Stimulated activated CD4-positive, alpha-beta T cell treated with anti-CD3 and anti-CD28 coated beads, Interleukin-1b, Interleukin-23, amount 100 ng/mL, for 48 hours (primary cell): ENCODE measurements around the gene MEIS3.
"Not testable (repeated sequence)": the region's sequence is repeated elsewhere in the genome, so short reads cannot be mapped to it uniquely, and the experiment has no call there.

ENCODE experiments used
- DNase-seq: peaks from one replicate; pipeline ENCODE4 v3.0.0-alpha.2; 2020

The MEIS3 gene

GRCh38 chr19:47381653-47382279 lies 37.6 kb downstream of the MEIS3 start:
- DNase-seq = no peak

DNA sequence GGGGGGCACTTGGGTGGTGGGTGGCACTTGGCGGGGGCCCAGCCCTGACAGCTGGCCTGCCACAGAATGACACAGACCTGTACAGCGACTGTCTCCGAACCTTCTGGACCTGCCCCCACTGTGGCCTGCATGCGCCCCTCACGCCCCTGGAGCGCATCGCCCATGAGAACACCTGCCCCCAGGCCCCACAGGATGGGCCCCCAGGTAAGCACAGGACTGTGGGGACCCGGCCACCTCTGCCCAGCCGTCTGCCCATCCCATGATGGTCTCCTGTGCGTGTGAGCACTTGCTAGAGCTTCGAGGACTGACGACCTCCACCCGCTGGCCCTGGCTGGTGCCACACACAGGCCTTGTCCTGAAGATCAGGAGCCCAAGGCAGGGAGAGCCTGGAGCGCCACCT lies 38.2 kb downstream of the MEIS3 start:
- DNase-seq = no peak

- DNase-seq = no peak
Measured at GRCh38 chr19:47380559-47380958, 38.8 kb downstream of the MEIS3 start.

DNA sequence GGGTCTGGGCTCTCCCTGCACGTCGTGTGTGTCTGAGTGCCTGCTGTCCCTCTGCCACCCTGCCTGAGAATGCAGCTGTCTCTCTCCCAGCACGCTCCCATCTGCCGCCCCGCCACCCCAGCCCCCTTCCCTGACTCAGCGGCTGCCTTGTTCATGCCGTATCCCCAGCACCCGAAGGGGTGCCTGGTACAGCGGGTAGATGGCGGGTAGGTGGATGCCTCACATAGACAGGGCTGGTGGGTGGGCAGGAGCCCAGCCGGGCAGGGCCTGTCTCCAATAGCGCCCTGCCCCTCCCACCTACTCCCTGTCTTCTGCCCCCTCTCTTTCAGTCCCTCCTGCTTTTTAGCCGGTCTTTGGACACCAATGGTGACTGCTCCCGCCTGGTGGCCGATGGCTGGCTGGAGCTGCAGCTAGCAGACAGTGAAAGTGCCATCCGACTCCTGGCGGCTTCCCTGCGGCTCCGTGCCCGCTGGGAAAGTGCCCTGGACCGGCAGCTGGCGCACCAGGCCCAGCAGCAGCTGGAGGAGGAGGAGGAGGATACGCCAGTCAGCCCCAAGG lies 39.9 kb downstream of the MEIS3 start:
- DNase-seq = no peak

GRCh38 chr19:47378246-47378645 lies 41.1 kb downstream of the MEIS3 start:
- no peak for DNase-seq

DNA sequence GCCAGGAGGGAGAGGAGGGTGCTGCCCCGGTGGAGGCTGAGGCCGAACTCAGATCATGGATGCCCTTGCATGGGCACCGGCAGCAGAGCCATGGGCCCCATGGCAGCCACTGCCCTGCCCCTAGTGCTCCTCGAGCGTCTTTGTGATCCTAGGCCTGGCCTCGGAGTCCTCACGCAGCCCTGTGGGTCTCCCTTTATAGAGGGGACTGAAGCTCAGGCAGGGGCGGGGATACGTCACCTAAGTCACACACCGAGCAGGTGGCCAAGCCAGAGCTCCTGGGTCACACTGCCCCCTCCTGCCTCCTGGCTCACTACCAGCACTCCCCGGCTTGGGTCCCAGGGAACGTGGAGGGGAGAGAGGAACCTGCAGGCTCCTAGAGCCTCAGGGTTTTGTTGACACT lies 41.5 kb downstream of the MEIS3 start:
- no peak for DNase-seq

GRCh38 chr19:47377208-47377701 lies 42.1 kb downstream of the MEIS3 start:
- no peak for DNase-seq

- no peak for DNase-seq
Measured at GRCh38 chr19:47376589-47377144, 42.7 kb downstream of the MEIS3 start.

DNA sequence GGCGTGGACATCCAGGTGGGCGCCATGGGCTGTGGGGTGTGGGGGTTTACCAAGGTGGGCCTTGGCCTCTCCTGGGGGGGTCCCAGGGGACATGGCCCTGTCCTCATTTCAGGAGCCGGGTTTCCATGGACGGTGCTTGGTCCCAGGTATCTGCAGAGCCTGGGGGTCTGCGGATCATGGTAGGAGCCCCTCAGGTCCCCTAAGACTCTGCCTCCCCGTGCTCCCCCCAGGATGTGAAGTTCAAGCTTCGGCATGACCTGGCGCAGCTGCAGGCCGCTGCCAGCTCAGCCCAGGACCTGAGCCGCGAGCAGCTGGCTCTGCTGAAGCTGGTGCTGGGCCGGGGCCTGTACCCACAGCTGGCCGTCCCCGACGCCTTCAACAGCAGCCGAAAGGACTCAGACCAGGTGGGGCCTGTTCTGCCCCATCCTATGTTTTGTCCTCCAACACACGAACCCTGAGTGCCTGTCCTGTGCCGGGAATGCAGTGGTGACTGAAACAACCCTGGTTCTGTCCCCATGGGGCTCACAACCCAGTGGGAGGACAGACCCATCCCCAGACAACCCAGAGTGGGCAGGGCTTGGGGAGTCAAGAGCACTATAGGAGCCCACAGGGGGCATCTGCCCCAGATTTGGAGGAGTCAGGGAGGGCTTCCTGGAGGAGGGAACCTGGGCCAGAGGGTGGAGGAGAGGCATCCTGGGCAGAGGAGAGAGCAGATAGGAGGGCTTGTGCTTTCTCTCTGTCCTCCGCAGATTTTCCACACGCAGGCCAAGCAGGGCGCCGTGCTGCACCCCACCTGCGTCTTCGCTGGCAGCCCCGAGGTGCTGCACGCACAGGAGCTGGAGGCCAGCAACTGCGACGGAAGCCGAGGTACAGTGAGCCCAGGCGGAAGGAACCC lies 43.4 kb downstream of the MEIS3 start:
- no peak for DNase-seq

- no peak for DNase-seq
Measured at GRCh38 chr19:47374876-47375693, 44.2 kb downstream of the MEIS3 start.

DNA sequence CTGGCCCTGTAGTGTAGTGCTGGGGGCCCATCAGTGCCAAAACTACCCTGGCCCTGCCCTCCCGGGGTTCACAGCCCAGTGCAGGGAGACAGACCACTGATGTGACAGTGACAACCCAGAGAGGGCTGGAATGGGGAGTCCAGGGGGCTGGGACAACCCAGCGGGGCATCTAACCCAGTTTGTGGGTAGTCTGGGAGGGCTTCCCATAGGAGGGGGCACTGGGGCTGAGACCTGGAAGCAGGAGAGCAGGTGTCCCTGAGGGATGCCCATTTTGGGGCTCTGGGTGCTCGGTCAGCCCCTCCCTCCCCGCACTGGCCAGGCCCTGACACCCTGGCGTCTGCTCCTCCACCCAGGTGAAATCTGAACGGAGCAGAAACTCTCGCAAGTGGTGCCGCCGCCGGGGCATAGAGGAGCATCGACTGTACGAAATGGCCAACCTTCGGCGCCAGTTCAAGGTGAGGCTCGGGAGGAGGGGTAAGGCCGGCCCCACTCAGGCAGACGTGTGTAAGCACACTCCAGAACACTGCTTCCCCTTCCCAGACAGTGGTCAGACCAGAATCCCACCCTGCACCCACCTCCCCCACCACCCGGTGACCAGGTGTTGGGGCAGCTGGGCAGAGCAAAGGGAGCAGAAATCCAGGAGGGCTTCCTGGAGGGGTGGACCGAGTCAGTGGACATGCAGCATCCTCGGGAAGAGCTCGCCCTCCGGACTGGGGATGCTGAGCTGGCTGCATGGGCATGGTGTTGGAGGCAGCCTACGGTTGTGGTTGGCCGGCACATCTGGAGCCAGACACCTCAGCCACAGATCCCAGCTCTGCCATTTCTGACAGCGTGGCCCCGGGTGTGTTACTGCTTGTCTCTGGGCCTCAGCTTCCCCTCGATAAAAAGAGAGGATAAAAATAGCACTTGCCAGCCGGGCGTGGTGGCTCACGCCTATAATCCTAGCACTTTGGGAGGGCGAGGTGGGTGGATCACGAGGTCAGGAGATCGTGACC lies 45.8 kb downstream of the MEIS3 start:
- DNase-seq = no peak

DNA sequence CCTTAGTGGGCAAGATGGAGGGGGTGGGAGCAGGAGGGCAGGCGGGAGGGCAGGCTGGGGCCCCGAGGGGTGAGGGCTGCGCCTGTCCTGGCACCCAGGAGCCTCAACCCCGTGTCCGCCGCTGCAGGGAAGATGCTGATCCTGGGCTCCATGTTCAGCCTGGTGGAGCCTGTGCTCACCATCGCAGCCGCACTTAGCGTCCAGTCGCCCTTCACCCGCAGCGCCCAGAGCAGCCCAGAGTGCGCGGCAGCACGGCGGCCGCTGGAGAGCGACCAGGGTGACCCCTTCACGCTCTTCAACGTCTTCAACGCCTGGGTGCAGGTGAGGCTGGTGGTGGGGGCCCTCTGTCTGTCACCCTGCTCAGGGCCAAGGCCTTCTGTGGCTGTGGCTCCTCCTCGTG lies 46.7 kb downstream of the MEIS3 start:
- DNase-seq = no peak

DNA sequence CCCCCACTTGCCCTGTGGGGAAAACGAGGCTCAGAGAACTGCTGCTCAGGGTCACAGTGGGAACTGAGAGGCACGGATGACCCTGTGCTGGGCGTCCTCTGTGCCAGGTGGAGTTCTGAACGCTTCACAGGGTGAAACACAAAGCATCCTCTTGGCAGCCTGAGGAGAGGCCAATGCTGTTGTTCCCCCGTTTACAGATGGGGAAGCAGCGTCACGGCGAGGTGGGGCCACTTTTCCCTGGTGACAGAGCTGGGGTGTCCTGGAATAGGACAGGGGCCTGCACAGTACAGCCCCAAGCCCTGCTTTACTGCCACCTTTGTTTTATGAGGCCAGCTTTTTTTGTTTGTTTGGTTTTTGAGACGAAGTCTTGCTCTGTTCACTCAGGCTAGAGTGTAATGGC lies 48.1 kb downstream of the MEIS3 start:
- no peak for DNase-seq

GRCh38 chr19:47370045-47370611 lies 49.2 kb downstream of the MEIS3 start:
- no peak for DNase-seq

DNA sequence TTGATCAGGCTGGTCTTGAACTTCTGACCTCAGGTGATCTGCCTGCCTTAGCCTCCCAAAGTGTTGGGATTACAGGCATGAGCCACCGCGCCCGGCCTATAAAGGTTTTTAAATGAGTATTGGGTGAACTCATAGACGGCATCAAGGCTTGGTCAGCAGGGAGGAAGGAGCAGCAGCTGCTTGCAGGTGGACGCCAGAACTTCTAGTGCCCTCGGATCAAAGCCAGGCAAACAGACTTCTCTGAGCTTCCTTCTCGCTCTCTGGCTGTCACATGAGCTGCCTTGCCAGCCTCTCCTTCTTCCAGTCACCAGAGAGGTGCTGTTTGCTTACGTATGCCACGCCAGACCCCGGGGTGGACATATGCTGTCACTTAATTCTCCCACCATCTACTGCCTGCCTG lies 53.9 kb downstream of the MEIS3 start:
- not testable (repeated sequence) for DNase-seq

GRCh38 chr19:47363758-47364531 lies 55.4 kb downstream of the MEIS3 start:
- no peak for DNase-seq

GRCh38 chr19:47362321-47362720 lies 57.0 kb downstream of the MEIS3 start:
- no peak for DNase-seq

DNA sequence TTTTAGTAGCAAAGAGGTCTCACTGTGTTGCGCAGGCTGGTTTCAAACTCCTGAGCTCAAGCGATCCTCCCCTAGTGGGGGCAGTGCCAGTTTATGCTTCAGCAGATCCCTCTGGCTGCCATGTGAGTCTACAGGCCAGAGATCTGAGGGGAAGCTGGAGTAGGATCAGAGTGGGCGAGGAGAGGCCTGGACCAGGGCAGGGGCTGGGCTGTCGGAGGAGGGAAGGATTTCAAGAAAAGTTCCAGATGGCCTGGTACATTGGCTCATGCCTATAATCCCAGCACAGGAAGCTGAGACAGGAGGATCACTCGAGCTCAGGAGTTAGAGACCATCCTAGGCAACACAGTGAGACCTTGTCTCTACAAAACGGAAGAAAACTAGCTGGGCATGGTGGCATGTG lies 60.4 kb downstream of the MEIS3 start:
- DNase-seq = no peak

DNA sequence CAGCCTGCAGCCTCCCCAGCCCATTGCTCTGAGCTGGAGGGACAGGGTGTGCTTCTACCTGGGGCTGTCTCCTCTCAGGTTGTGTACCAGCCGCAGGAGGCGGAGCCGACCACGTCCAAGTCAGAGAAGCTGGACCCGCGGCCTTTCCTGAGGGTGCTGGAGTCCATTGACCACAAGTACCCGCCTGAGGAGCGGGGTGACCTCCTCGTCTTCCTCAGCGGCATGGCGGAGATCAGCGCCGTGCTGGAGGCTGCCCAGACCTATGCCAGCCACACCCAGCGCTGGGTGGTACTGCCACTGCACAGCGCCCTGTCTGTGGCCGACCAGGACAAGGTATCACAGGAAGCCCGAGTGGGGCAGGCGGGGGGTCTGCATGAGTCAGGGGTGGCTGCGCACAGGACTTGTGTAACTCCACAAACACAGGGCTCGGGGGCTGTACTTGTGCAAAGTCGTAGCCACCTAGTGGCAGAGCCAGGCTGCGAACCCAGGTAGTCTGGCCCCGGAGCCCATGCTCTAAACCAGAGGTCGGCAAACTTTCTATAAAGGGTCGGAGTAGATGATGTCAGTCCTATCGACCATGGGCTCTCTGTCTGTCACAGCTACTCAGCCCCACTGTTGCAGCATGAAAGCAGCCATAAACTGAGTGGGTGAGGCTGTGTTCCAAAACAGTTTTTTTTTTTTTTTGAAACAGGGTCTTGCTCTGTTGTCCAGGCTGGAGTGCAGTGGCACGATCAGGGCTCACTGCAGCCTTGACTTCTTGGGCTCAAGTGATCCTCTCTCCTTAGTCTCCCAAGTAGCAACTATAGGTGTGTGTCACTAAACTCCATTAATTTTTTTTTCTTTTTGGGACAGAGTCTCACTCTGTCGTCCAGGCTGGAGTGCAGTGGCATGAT lies 61.3 kb downstream of the MEIS3 start:
- DNase-seq = no peak
